ENCODE measurements around the gene ADAMTS20.

- TF ChIP-seq POLR2A (IDR thresholded peaks at IDR 0.05) (no peak), CTCF (IDR thresholded peaks at IDR 0.05) (no peak)
These were observed 222.6 kb downstream of the ADAMTS20 start for GRCh38 chr12:43329375-43329774.
